Measurements from ENCODE around the gene DBX1.

The DBX1 gene

GRCh38 chr11:20157728-20158127 lies 2.5 kb downstream of the DBX1 start:
- Histone ChIP-seq H3K27ac (no peak overlapping the region), H3K36me3 (ENCODE audit: insufficient read depth) (no peaks in the 10 kb centered on the region), H3K4me1 (ENCODE audit: low read depth, poor library complexity, severe bottlenecking) (no peaks in the 10 kb centered on the region), H3K79me2 (ENCODE audit: insufficient read depth, low read depth) (no peaks in the 10 kb centered on the region), H3K9ac (no peak overlapping the region), H3K4me2 (no peak overlapping the region), H2AFZ (ENCODE audit: low read depth) (no peak overlapping the region), H3K4me3 (IDR thresholded peaks at IDR 0.05; ENCODE audit: insufficient read depth, low read depth, low read length) (no peak overlapping the region), H3K27me3 (ENCODE audit: insufficient read depth, low read depth) (peaks cover 9% of the 10 kb centered on the region; the same call in 1 of the 2 replicates), H4K20me1 (ENCODE audit: insufficient read depth) (no peaks in the 10 kb centered on the region)
- no peak for TF ChIP-seq CTCF (conservative IDR thresholded peaks at IDR 0.05; ENCODE audit: low read depth, low read length)

- no peaks in the 10 kb centered on the region for H3K36me3 ChIP-seq (ENCODE audit: insufficient read depth)
- H2AFZ ChIP-seq (ENCODE audit: low read depth): no peak overlapping the region
- TF ChIP-seq CTCF (conservative IDR thresholded peaks at IDR 0.05; ENCODE audit: low read depth, low read length): no peak
- no peak overlapping the region for H3K4me3 ChIP-seq (IDR thresholded peaks at IDR 0.05; ENCODE audit: insufficient read depth, low read depth, low read length)
- no peaks in the 10 kb centered on the region for H4K20me1 ChIP-seq (ENCODE audit: insufficient read depth)
- no peak overlapping the region for H3K27ac ChIP-seq
- no peaks in the 10 kb centered on the region for H3K4me1 ChIP-seq (ENCODE audit: low read depth, poor library complexity, severe bottlenecking)
- H3K79me2 ChIP-seq (ENCODE audit: insufficient read depth, low read depth): no peaks in the 10 kb centered on the region
- H3K27me3 ChIP-seq (ENCODE audit: insufficient read depth, low read depth): peaks cover 9% of the 10 kb centered on the region; the same call in 1 of the 2 replicates
- H3K4me2 ChIP-seq: no peak overlapping the region
- H3K9ac ChIP-seq: no peak overlapping the region
These were observed 3.2 kb downstream of the DBX1 start for GRCh38 chr11:20156876-20157613.

- Histone ChIP-seq H3K27ac (no peak overlapping the region), H3K27me3 (ENCODE audit: insufficient read depth, low read depth) (0 out of 2 replicates have a peak, but pooled peaks cover 5% of the 10 kb centered on the region), H2AFZ (ENCODE audit: low read depth) (no peak overlapping the region), H3K4me2 (no peak overlapping the region), H3K36me3 (ENCODE audit: insufficient read depth) (no peaks in the 10 kb centered on the region), H3K79me2 (ENCODE audit: insufficient read depth, low read depth) (no peaks in the 10 kb centered on the region), H3K4me1 (ENCODE audit: low read depth, poor library complexity, severe bottlenecking) (no peaks in the 10 kb centered on the region), H4K20me1 (ENCODE audit: insufficient read depth) (no peaks in the 10 kb centered on the region), H3K9ac (no peak overlapping the region), H3K4me3 (IDR thresholded peaks at IDR 0.05; ENCODE audit: insufficient read depth, low read depth, low read length) (no peak overlapping the region)
- no peak for TF ChIP-seq CTCF (conservative IDR thresholded peaks at IDR 0.05; ENCODE audit: low read depth, low read length)
These were observed 3.9 kb downstream of the DBX1 start for GRCh38 chr11:20156280-20156875.

- no peak overlapping the region for H3K4me2 ChIP-seq
- H2AFZ ChIP-seq (ENCODE audit: low read depth): no peak overlapping the region
- no peak overlapping the region for H3K4me3 ChIP-seq (IDR thresholded peaks at IDR 0.05; ENCODE audit: insufficient read depth, low read depth, low read length)
- TF ChIP-seq CTCF (conservative IDR thresholded peaks at IDR 0.05; ENCODE audit: low read depth, low read length): no peak
- H3K27me3 ChIP-seq (ENCODE audit: insufficient read depth, low read depth): 0 out of 2 replicates have a peak, but pooled peaks cover 3% of the 10 kb centered on the region
- no peak overlapping the region for H3K27ac ChIP-seq
- no peaks in the 10 kb centered on the region for H3K79me2 ChIP-seq (ENCODE audit: insufficient read depth, low read depth)
- H3K36me3 ChIP-seq (ENCODE audit: insufficient read depth): no peaks in the 10 kb centered on the region
- H3K9ac ChIP-seq: no peak overlapping the region
- no peaks in the 10 kb centered on the region for H4K20me1 ChIP-seq (ENCODE audit: insufficient read depth)
- H3K4me1 ChIP-seq (ENCODE audit: low read depth, poor library complexity, severe bottlenecking): no peaks in the 10 kb centered on the region
These were observed 4.5 kb downstream of the DBX1 start for GRCh38 chr11:20155683-20156279.

Measured in KMS-11 (cell line).